HG02571 (cell line): Measurements from ENCODE around the gene DCUN1D1.
A peak's percentile ranks its signal among the peaks of the same experiment; 100 is the strongest.

Experiments used
- ATAC-seq: cut with Tn5 transposase; IDR thresholded peaks from one replicate; pipeline ENCODE4 v1.9.1; 2021; ENCODE audit warnings: mild to moderate bottlenecking, moderate library complexity; ENCODE audit not compliant: unreplicated experiment

The DCUN1D1 gene

DNA sequence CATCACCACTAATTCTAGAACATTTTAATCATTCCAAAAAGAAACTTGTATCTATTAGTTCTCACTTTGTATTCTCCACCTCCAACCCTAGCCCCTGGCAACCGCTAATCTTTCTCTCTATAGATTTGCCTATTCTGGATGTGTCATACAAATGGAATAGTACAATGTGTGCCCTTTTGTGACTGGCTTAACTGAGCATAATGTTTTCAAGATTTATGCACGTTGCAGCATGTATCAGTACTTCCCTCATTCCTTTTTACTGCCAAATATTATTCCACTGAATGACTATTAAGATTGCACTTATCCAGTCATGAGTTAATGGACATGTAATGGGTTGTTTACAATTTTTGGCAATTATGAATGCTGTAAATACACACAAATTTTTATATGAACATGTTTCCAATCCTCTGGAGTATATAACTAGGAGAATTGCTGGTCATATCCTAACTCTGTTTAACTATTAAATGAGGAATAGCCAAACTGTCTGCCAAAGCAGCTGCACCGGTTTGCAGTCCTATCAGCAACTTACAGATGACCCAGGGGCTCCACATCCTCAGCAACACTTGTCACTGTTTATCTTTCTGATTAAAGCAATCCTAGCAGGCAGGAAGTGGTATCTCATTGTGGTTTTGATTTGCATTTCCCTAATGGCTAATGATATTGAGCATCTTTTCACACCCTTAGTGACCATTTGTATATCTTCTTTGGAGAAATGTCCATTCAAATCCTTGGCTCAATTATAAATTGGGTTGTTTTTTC, 42.9 kb downstream of the DCUN1D1 start:
- no peak for ATAC-seq

DNA sequence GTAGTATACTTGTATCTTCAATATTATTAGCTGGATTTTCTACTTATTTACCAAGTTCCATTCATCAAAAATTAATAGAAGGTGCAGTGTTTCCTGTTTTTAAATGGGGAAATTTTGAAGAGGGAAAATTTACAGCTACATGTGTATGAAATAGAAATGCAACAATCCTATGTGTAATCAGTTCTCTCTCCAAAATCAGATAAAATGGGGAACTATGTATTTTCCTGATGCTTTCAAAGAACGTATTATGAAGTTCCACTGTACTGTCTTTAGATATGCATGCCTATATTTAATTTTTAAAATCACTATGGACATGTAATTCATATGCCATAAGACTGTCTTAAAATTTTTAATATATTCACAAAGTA, 43.4 kb downstream of the DCUN1D1 start:
- no peak for ATAC-seq

DNA sequence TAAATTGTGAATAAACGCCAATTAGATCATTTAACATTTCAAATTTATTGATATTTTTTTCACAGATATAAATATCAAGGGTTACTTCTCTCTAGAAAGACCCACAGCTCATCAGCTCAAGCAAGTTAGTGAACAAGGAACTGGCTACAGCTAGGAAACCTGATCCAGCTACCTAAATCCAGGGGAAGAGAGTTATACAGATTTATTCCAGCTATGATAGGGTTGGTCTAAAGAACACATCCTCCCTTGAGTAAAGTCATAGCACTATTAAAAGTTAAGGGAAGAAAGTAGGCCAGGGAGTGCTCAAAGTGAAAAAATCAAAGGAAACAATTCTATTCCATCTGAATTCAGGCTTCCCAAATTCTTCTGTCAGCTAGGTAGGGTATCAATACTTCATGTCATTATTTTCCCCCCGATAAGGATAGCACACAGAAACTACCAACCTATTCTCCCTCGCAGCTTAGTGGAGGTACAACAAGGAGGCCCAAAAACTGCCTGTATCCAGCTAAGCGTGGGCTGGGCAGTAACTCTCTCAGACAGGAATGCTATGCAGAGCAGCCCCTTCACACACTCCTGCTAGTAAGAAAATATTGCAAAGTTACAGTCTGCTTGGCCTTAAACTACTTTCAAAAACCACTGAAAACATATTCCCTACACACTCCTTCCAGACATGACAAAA, 44.0 kb downstream of the DCUN1D1 start:
- ATAC-seq: no peak

DNA sequence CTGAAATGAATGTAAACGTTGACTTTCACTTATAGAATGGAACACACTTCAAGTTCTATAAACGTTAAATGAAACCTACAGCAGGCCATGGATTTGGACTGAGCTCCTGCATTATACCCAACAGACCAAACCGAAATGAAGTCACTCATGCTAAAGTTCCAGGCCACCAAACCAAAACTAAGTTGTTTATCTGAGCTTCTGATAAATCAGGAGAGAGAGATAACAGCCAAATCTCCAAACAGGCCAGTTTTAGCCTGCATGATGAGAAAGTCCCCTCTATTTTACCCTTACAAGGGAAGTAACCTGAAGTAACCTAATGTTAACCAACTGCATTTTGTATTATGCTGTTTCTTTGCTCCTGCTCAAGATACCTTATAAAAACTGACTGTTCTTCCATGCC, 44.5 kb downstream of the DCUN1D1 start:
- no peak for ATAC-seq

DNA sequence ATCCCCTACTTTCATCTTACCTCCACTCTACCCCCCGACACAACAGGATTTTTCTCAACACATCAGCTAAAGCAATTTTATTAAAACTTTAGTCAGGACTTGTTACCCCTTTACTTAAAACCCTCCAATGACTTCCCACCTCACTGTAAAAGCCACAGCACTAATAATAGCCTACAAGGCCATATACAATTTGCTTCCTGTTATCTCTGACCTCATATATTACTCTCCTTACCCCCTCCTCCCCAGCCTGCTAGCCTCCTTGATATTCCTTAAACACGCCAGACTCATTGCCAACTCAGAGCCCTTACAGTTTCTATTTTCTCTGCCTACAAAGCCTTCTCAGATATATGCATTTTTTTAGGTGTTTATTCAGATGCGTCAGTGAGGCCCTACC, 54.4 kb downstream of the DCUN1D1 start:
- ATAC-seq: no peak

DNA sequence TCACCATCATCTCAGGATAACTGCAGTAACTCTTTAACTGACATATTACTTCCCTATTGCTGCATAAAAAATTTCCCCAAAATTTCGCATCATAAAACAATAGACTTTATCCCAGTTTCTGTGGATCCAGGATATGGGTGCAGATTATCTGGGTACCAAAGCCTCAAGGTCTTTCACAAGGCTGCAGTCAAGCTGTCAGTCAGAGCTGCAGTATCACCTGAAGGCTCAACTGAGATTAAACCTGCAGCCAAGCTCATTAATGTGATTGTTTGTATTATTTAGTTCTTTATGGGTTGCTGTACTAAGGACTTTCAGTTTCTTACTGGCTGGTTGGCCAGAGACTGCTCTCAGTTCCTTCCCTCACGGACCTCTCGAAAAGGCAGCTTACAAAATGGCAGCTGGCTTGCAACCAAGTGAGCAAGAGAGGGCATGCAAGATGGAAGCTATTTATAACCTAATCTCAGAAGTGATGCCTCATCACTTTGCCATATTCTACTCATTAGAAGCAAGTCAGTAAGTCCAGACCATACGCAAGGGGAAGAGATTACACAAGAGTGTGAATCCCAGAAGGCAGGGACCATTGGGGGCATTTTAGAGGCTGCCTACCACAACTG, 54.9 kb downstream of the DCUN1D1 start:
- ATAC-seq: peak; percentile 97

DNA sequence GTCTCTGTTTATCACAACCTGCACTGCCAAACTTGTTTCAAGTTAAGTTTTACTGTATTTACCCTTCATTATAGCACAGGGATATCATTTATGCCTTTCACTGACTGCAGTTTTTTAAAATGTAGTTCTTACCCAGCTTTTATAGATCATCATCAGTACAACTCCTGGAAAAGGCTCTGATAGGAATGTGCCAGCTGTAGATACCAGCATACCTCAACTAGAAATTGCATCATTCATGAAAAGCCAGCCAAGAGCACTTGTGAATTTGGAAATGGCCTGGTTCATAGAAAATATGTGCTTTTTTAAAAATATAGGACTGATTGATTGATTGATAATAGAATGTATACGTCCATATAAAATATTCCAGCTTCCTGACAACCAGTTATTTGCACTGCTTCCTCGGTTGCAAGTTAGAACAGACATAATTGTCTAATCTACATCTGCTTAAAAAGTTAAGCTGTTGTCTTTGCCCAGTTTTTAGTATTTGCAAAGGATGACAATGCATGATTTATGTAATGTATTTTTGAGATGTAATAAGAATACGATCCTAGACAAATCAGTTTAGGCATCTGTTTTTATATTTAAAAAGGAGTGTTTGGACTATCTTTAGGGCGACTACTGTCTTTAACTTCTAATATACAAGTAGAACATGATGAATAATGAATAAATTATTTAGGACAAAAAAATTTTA, 58.5 kb downstream of the DCUN1D1 start:
- no peak for ATAC-seq

DNA sequence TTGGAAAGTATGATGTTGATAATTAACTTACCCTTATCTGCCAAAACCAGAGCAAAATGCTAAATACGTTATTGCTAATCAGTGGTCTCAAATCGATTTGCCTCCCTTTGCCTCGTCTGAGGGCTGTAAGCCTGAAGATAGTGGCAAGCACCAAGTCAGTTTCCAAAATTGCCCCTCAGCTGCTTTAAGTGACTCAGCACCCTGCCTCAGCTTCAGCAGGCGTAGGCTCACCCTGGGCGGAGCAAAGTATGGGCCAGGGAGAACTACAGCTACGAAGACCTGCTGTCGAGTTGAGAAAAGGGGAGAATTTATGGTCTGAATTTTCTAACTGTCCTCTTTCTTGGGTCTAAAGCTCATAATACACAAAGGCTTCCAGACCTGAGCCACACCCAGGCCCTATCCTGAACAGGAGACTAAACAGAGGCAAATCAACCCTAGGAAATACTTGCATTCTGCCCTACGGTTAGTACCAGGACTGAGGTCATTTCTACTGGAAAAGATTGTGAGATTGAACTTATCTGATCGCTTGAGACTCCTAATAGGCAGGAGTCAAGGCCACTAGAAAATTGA, 59.7 kb downstream of the DCUN1D1 start:
- ATAC-seq: no peak

DNA sequence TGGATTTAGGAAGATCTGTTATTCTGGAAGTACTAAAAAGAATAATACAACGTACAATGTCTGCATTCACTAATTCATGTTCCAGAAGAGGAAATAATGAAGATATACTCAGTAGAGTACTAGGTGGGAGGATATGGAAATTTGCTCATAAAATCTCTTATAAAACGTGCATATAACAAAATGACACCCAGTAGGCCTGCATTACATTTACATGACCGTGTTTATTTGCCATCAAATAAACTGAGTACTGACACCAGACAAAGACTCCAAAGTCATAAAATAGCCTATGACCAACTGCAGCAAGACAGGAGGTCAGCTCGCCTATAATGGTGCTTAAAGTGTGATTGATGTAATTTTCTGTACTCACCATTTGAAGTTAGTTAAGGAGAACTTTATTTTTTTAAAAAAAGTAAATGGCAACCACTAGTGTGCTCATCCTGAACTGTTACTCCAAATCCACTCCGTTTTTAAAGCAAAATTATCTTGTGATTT, 60.4 kb downstream of the DCUN1D1 start:
- ATAC-seq: no peak

DNA sequence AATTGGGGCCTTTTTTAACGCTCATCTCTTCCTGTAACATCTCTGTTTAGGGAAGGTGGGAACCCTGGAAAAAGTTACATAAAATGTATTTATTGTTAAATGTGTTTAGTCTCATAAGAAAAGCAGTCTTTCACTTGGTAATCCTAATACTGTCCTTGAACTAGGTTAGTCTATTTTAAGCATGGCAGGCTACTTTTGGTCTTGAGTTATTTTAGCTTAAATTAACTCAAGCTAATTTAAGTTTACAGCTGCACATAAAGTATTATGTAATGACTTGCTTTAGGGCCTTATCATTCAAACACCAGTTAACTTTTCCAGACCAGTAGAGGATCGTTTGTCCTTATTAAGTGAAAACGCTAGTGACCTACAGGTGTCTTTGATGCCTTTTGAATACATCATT, 63.2 kb downstream of the DCUN1D1 start:
- ATAC-seq: no peak

DNA sequence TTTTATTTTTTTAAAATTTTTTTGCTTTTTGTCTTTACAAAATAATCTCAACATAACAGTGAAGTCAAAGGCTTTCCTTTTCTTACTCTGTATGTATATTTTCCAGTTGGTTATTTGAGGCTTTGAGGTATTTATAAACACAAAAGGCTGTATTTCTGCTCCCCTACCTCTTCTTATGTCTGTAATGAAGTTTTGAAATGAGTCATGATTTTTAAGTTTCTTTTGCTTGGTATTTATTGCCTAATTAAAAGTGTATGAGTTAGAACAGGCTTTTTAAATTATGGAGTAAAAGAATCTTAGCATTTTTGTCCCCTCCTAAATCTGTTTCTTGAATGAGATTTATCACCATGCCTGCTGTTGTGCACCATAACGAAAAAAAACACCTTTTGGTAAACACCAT, 66.0 kb downstream of the DCUN1D1 start:
- ATAC-seq: no peak

DNA sequence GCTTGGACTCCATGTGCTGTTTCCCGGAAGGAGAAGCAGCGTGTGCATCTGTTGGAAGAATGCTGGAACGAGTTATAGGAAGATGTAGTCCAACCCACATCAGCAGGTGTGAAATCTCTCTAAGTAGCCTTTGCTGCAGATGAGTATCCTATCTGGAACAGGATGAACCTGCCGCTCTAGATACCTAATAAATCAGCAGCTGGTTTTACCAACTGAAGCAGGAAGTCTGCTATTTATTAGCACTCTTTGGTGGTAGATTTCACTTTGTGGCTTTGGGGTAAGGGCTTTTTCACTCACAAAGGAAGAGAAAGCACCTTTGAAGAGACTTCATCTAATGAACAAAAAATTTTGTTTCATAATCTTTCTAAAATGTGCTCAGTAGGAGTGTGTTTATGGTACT, 66.4 kb downstream of the DCUN1D1 start:
- peak; percentile 58 for ATAC-seq

DNA sequence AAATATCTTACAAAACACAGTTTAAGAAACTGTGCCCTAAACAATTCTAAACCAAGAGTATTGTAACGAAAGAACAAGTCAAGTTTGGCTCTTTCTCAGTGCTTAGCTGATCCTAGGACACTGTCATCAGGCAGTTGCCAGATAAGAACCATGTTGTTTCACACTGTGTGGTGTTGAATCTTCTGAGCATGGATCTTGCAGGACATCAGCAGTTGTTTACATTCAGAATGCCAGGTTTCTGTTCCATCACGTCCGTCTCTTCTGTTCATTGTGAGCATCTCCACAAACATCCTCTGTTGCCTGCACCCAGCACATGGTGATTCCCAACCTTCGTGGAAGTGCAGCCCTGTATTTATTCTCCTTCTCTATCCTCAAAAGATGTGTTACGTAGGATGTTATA, 67.9 kb downstream of the DCUN1D1 start:
- no peak for ATAC-seq

DNA sequence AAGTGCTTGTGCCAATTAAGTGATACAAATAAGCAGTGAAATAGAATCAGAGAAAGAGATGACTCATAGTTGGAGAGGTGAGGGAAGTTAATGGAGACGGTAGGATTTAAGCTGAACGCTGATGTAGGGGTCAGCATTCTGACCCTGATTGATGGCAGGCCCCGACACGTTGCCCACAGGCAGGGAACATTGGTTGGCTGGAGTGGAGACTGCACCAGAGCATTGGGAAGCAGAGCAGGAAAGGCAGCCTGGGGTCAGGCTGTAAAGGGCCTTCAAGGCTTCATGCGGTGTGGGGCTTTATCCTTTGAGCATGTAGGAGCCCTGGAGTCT, 68.6 kb downstream of the DCUN1D1 start:
- no peak for ATAC-seq

DNA sequence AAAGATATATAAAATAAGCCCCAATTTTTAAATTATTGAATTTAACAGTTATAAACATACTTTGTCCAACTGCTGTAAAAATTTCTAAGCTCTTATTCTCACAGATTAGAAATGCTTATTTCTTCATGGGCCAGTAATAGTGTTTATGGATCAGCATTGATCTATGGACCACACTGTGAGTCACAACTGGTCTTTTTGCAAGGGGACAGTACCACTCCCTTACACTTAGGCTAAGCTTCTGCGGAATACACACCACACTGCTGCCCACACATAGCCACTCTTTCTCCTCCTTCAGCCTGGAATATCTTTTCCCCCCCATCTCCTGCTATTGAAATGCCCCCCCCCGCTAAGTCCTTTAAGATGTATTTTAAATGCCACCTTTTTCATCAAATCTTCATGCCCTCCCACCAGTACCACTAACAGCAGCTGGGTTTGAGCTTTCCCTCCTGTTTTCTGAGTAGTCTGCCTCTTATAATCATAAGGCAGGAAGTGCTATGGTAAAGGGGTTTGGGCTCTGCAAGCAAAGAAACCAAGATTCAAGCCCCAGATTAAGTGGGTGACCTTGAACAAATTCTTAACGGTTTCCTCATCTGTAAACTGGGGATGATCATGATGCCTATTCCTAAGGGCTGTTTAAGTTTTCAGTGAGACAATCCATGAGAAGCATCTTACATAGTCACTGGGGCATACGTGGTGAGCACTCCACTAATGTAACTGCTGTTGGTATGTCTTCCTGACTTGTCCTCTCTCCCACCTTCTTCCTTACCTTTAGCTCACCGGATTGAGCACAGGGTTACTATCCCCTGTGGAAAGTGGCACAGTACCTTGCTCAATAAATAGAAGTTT, 69.2 kb downstream of the DCUN1D1 start:
- no peak for ATAC-seq

DNA sequence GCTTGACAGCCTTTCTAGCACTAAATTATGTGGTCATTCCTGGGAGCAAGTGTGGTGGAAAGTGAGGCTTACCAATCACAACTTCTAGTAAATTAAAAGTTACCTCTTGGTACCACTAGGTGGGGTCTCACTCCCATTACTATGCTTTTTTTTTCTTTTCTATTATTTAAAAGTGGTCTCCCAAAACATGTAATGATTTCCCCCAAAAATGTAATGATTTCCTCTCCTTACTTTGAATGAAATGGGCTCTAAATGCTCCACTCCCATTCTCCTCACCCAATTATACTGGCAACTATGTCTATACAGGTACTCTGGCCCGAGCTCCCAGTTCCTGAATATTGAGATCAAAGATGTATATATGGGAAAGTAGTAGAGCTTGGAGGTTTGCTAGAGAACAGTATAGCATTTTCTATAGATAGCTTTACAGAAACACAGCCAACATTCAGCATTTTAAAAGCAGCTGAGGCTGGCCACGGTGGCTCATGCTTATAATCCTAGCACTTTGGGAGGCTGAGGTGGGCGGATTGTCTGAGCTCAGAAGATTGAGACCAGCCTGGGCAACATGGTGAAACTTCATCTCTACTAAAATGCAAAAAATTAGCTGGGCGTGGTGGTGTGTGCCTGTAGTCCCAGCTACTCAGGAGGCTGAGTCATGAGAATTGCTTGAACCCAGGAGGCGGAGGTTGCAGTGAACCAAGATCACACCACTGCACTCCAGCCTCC, 70.9 kb downstream of the DCUN1D1 start:
- ATAC-seq: no peak

DNA sequence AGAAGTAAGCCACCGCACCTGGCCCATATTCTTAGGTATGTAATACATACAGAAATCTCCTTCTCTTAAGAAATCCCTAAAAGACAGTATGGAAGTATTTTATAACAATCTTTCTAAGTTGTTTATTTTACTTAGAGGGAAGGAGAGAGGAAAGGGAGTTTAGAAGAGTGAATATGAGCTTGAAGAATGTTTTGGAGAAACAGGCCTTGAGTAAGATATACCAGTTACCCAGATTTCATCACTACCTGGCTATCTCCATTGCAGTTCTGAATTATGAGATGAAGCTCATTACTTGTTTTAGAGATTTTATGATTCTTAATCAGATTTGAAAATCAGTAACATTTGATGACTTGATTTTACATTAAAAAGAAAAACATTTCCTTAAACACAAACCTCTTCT, 71.9 kb downstream of the DCUN1D1 start:
- ATAC-seq: no peak

DNA sequence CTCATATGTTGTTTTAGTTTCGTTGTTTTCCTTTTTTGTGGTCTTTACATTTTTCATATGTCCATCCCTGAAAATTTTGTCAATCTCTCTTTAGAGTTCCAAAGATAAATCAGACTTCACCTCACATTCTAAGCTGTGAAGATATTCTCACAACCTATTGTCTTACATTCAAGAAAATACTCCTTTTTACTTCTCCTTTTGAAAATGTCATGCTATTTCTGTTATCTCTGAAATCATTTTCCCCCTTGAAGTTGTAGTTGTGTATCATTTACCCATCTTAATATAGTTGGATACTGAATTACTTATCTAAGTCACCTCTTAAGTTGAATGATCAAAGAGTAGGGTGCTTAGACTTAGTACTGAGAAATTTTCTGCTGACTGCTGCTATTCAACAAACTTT, 74.3 kb downstream of the DCUN1D1 start:
- no peak for ATAC-seq

DNA sequence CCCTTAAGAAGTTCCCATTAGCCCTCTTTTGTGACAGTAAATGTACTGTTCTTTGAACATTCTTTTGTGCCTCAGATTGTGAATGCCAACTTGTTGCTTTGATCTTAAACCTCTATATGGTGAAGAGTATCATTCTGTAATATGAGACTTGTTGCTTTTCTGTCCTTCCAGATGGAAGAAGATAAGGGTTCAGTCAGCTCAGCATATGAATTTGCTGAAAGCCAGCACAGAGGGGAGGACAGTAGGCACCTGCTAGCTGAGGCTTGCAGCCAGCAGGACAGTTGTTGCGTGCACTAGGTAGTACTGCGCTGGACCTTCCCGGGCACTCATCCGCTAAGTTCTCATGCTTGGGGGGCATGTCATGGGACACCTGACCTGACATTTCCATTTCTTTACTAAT, 74.7 kb downstream of the DCUN1D1 start:
- no peak for ATAC-seq

DNA sequence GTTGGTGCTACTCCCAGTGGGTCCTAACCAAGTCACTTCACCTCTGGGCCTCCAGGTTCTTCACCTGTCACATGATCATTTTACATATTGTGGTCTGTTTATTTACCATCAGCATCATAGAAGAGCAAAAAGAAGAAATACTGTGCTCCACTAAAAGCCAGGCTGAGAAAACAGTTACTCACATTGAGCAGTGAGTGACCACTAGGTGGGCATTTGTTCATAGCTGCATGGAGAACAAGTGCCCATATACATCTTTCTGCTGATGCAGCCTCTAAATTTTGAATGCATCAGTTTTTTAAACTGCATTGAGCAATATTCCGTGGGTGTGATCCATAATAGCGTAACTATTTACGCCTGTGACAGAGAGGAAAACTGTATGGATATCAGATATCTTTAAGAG, 76.2 kb downstream of the DCUN1D1 start:
- no peak for ATAC-seq
